DND-41 (cell line): ENCODE results near the gene ESR1.

ENCODE experiments used
- ATAC-seq: fragments of 200-7000 bp; cut with Tn5 transposase; 3 replicates; pipeline ENCODE4 v1.9.1; 2021; ENCODE audit warnings: low read depth; ENCODE audit not compliant: insufficient read depth
- DNase-seq: peaks from one replicate; pipeline ENCODE4 v3.0.0-alpha.2; 2020
- H2AFZ ChIP-seq: 2 replicates; pipeline ENCODE4 v1.6.0; 2012; ENCODE audit warnings: low read depth, low read length
- H3K27ac ChIP-seq: 2 replicates; pipeline ENCODE4 v1.5.1; 2012; ENCODE audit warnings: low read length, inconsistent platforms
- H3K27me3 ChIP-seq: fragments of 200-600 bp; sonication (generic); 2 replicates; pipeline ENCODE4 v1.6.0; 2012; ENCODE audit warnings: low read length, mild to moderate bottlenecking, inconsistent platforms; ENCODE audit not compliant: insufficient read depth, poor library complexity
- H3K36me3 ChIP-seq: 2 replicates; pipeline ENCODE4 v1.5.1; 2012; ENCODE audit warnings: low read length, inconsistent platforms; ENCODE audit not compliant: insufficient read depth
- H3K4me1 ChIP-seq: 2 replicates; pipeline ENCODE4 v1.5.1; 2012; ENCODE audit warnings: mild to moderate bottlenecking, low read length; ENCODE audit not compliant: insufficient read depth
- H3K4me2 ChIP-seq: 2 replicates; pipeline ENCODE4 v1.6.0; 2012; ENCODE audit warnings: mild to moderate bottlenecking, moderate library complexity, low read length, inconsistent platforms; ENCODE audit not compliant: insufficient read depth
- H3K4me3 ChIP-seq, 2 experiments: fragments of 200-600 bp in 1 of 2; shearing (Covaris generic) in 1 of 2; 2 replicates each; pipeline ENCODE4 v1.5.1; 2012 to 2016; ENCODE audit warnings: inconsistent platforms in 2 of 2, low read length in 2 of 2, mild to moderate bottlenecking in 2 of 2, low read depth in 1 of 2, moderate library complexity in 1 of 2
- H3K79me2 ChIP-seq: 2 replicates; pipeline ENCODE4 v1.6.0; 2012; ENCODE audit warnings: low read length, inconsistent platforms; ENCODE audit not compliant: insufficient read depth
- H3K9ac ChIP-seq: 2 replicates; pipeline ENCODE4 v1.6.0; 2012; ENCODE audit warnings: low read depth, mild to moderate bottlenecking, inconsistent platforms, low read length, moderate library complexity
- H3K9me3 ChIP-seq: 2 replicates; pipeline ENCODE4 v1.5.1; 2012; ENCODE audit warnings: low read length, moderate library complexity, mild to moderate bottlenecking, inconsistent platforms; ENCODE audit not compliant: insufficient read depth, severe bottlenecking
- H4K20me1 ChIP-seq: 2 replicates; pipeline ENCODE4 v1.6.0; 2012; ENCODE audit warnings: low read length; ENCODE audit not compliant: insufficient read depth
- EZH2 ChIP-seq: IDR thresholded peaks from 3 replicates; pipeline ENCODE4 v1.6.1; 2012; ENCODE audit warnings: borderline replicate concordance, low read depth, mild to moderate bottlenecking, moderate library complexity, low read length, inconsistent platforms; ENCODE audit not compliant: severe bottlenecking
- TF ChIP-seq, protein P1 (sequence below): IDR thresholded peaks from 2 replicates; pipeline ENCODE4 v1.5.1; 2012; ENCODE audit warnings: borderline replicate concordance, low read length, moderate library complexity, mild to moderate bottlenecking; ENCODE audit not compliant: poor library complexity, severe bottlenecking; ENCODE audit errors: extremely low read depth

ESR1 gene

DNA sequence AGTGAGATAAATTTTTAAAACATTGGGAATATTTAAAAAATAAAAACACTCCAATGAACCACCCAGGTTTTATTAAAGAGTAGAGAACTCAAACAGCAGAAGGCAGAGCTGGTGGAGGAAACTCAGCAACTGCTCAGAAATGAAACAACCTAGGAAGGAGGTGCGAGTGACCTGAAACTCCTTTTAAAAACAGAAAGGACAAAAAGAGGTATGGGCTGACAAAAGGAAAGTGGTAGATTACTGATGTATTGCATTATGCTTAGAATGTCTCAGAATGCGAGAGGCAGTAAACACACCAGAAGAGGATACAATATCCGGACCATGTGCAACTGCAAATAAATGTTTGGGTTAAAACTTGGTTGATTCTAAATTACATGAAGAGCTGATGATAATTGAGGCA lies 97.6 kb downstream of the ESR1 start:
- Histone ChIP-seq H3K4me2 (no peak overlapping the region), H3K9ac (no peak overlapping the region), H3K4me3 (no peak overlapping the region), H3K9me3 (no peaks in the 10 kb centered on the region), H4K20me1 (no peaks in the 10 kb centered on the region), H3K36me3 (no peaks in the 10 kb centered on the region), H3K4me1 (no peaks in the 10 kb centered on the region), H3K79me2 (no peaks in the 10 kb centered on the region), H2AFZ (no peak overlapping the region), H3K27me3 (no peaks in the 10 kb centered on the region), H3K27ac (no peak overlapping the region)
- TF ChIP-seq, protein P1, sequence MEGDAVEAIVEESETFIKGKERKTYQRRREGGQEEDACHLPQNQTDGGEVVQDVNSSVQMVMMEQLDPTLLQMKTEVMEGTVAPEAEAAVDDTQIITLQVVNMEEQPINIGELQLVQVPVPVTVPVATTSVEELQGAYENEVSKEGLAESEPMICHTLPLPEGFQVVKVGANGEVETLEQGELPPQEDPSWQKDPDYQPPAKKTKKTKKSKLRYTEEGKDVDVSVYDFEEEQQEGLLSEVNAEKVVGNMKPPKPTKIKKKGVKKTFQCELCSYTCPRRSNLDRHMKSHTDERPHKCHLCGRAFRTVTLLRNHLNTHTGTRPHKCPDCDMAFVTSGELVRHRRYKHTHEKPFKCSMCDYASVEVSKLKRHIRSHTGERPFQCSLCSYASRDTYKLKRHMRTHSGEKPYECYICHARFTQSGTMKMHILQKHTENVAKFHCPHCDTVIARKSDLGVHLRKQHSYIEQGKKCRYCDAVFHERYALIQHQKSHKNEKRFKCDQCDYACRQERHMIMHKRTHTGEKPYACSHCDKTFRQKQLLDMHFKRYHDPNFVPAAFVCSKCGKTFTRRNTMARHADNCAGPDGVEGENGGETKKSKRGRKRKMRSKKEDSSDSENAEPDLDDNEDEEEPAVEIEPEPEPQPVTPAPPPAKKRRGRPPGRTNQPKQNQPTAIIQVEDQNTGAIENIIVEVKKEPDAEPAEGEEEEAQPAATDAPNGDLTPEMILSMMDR = no peak
- TF ChIP-seq EZH2 = no peak
- DNase-seq (no peak), ATAC-seq (no peak)

DNA sequence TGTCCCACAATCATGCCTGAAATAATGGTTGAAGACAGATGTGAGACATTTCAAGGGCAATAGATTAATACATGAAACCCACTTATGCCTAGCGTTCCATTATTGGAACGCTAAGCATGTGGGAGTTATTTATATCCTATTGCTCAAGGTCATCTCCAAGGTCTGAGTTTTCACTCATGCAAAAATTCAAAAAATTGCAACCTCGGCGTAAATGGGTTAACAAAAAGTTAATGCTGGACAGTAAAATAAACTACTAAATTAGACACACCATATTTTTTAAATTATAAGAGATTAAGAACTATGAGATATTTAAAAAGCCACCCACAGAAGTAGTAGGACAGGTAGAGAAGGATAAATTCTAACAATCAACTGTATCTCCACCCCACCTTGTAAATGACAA lies 98.4 kb downstream of the ESR1 start:
- no peak overlapping the region for H3K9ac ChIP-seq
- TF ChIP-seq, protein P1 = no peak
- no peak for TF ChIP-seq EZH2
- DNase-seq = no peak
- no peaks in the 10 kb centered on the region for H3K4me1 ChIP-seq
- no peak overlapping the region for H3K4me2 ChIP-seq
- no peaks in the 10 kb centered on the region for H3K36me3 ChIP-seq
- H3K9me3 ChIP-seq = no peaks in the 10 kb centered on the region
- no peaks in the 10 kb centered on the region for H3K27me3 ChIP-seq
- no peak for ATAC-seq
- H3K79me2 ChIP-seq = no peaks in the 10 kb centered on the region
- H4K20me1 ChIP-seq = no peaks in the 10 kb centered on the region
- H2AFZ ChIP-seq = no peak overlapping the region
- no peak overlapping the region for H3K4me3 ChIP-seq
- H3K27ac ChIP-seq = no peak overlapping the region

DNA sequence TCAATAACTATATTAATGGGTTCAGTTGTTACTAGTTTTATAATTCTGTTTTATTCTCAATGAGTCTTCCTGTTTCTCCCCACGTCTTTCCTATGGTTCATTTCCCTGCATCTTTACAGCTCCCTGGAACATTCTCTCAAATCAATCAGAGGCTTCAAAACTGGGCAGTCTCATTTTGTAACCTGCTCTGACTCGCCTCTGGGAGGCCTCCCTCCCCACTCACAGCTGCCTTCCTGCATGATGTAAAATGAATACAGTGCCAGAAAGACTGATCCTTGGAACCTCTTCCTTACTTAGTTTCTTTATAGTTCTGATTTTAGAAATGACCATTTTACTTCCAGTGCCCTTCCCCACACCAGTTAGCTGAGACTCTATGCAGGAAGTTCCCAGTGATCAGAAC lies 103.9 kb downstream of the ESR1 start:
- Histone ChIP-seq H3K4me3 (no peak overlapping the region), H3K27ac (no peak overlapping the region), H3K27me3 (no peaks in the 10 kb centered on the region), H3K4me2 (no peak overlapping the region), H3K79me2 (no peaks in the 10 kb centered on the region), H3K9me3 (no peaks in the 10 kb centered on the region), H3K9ac (no peak overlapping the region), H4K20me1 (no peaks in the 10 kb centered on the region), H2AFZ (no peak overlapping the region), H3K4me1 (no peaks in the 10 kb centered on the region), H3K36me3 (no peaks in the 10 kb centered on the region)
- DNase-seq (no peak), ATAC-seq (no peak)
- TF ChIP-seq EZH2 = no peak
- TF ChIP-seq, protein P1 = no peak

DNA sequence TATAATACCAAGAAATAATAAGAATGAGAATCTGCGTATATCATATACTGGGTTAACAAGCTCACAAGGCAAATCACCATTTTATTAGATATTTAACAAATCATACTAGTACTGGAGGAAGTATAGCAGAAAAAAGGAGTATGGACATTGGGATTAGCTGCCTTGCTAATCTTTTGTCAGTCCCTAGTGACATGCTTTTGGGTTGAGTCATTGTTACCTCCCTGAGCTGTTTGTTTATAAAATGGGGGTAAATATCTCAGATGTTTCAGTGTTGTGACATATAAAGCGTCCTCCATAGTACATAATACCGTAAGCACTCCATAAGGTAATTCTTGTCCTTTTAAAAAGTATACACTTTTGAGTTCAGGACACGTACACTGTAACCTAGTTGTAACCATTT lies 107.0 kb downstream of the ESR1 start:
- no peaks in the 10 kb centered on the region for H4K20me1 ChIP-seq
- no peak overlapping the region for H2AFZ ChIP-seq
- no peaks in the 10 kb centered on the region for H3K27me3 ChIP-seq
- no peak overlapping the region for H3K27ac ChIP-seq
- ATAC-seq = no peak
- H3K4me2 ChIP-seq = no peak overlapping the region
- no peak for DNase-seq
- TF ChIP-seq, protein P1 = no peak
- no peak for TF ChIP-seq EZH2
- H3K4me1 ChIP-seq = no peaks in the 10 kb centered on the region
- H3K9ac ChIP-seq = no peak overlapping the region
- H3K4me3 ChIP-seq = no peak overlapping the region
- no peaks in the 10 kb centered on the region for H3K36me3 ChIP-seq
- no peaks in the 10 kb centered on the region for H3K79me2 ChIP-seq
- H3K9me3 ChIP-seq = no peaks in the 10 kb centered on the region
